Activated gamma-delta T cell (primary cell): ENCODE results near the gene NCAPD2.
"Not testable (repeated sequence)": the region's sequence is repeated elsewhere in the genome, so short reads cannot be mapped to it uniquely, and the experiment has no call there.

Source experiments
- DNase-seq: peaks from one replicate; lab custom pipeline; 2025; lab: John Stamatoyannopoulos, UW

Gene NCAPD2

GRCh38 chr12:6550294-6551062 lies 56.6 kb downstream of the NCAPD2 start:
- DNase-seq, result no peak

- no peak for DNase-seq
These were observed 57.2 kb downstream of the NCAPD2 start for GRCh38 chr12:6551063-6551461.

- DNase-seq, result no peak
These were observed 57.7 kb downstream of the NCAPD2 start for GRCh38 chr12:6551496-6552139.

- DNase-seq, result no peak
These were observed 58.2 kb downstream of the NCAPD2 start for GRCh38 chr12:6552140-6552551.

DNA sequence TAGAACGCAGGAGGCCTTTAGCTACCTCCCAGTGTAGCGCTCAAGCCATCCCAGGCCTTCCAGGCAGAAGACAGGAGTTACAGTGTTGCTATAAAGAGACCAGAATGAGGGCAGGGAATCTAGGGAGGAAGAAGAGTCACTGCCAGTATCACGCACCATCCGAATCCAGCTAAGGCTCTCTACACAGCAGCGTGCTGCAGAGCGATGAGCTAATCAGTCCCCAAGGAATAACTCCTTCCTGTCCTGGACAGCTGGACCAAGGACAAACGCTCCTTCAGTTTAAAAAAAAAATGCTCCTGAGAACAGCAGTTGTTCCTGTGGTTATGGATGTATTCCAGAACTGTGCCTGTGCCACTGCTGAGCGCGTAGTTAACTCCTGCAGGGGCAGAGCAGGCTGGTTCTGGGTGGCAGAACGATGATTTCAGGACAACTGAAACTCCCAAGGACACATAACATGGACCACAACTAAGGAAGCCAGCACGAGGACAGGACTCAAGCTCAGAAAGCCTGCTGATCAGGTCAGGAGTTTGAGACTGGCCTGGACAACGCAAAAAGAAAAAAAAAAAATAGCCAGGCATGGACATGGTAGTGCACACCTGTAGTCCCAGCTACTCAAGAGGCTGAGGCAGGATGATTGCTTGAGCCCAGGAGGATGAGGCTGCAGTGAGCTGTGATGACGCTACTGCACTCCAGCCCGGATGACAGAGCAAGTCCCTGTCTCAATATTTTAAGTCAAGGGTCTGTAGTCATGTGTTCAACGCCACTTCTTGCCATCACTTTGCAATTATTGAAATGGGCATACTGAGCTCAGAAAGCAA lies 59.4 kb downstream of the NCAPD2 start:
- no peak for DNase-seq

GRCh38 chr12:6554168-6555017 lies 60.5 kb downstream of the NCAPD2 start:
- DNase-seq, result no peak

DNA sequence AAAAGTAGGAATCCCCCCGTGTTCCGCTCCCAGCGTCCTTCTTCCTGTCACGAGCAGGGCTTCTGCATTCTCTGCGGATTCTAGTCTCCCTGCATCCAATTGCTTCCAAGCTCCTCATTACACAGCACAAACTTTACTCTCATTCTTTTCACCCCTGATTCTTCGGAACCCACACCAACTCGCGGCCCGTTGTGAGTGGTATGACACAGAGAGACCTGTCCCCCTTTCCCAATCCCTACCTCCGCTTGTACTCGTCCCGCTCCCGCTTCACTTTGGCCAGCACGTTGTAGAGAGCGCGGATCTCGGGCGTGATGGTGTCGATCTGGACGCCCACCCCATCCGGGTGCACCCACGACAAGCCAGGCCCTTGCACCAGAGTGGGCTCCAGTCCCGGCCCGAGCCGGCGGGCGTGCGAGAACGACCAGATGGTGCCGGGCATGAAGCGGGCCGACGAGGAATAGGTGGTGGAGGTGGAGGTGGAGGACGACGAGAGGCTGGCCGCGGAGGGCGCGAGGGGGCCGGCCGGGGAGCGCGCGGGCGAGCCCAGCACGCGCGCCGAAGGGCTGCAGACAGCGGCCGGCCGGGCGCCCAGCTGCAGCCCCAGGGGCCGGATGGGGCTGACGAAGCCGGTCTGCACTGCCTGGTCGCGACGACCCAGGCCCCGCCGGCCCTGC lies 61.3 kb downstream of the NCAPD2 start:
- DNase-seq, result no peak

DNA sequence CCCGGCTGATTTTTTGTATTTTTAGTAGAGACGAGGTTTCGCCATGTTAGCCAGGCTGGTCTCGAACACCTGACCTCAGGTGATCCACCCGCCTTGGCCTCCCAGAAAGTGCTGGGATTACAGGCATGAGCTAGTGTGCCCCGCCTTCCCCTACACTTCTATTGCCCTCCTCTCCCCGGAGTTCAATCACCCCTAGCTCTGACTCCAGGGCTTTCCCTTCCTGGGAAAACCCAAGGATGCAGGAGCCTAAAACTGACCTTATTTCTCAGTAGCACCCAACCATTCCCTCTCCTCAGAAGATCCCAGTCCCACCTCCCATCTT lies 62.6 kb downstream of the NCAPD2 start:
- DNase-seq, result not testable (repeated sequence)

DNA sequence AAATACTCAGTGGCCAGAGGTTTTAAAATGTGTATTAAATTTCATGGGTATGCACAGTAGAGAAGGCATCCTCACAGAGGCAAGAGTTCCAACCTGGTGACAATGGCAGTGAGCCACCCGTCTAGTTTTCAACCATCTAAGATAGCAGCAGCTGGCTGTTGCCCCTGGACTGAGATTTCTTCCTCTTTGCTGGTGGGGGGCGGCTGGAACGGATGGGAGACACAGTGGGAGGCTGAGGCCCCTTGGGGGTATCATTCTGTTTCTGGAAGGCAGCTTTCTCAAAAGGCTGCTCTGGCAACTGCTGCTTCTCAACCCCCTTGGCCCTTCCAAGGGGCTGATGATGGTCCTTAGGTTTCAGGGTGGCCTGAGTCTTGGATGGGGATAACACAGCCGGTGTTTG lies 63.0 kb downstream of the NCAPD2 start:
- no peak for DNase-seq

DNA sequence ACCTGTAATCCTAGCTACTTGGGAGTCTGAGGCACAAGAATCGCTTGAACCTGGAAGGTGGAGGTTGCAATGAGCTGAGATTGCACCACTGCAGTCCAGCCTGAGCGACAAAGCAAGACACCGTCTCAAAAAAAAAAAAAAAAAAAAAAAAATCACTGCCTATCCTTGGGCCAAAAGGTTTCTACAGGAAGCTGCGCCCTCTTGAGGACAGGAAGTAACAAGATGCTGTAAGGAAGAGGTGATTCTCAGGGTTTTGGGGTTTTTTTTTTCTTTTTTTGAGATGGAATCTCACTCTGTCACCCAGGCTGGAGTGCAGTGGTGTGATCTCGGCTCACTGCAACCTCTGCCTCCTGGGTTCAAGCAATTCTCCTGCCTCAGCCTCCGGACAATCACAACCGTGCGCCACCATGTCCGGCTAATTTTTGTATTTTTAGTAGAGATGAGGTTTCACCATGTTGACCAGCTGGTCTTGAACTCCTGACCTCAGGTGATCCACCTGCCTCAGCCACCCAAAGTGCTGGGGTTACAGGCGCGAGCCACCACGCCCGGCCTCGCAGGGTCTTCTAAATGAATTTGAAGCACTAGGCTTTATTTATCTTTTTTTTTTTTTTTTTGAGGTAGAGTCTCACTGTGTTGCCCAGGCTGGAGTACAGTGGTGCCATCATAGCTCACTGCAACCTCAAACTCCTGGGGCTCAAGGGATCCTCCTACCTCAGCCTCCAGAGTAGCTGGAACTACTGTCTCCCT lies 64.3 kb downstream of the NCAPD2 start:
- not testable (repeated sequence) for DNase-seq

- no peak for DNase-seq
These were observed 65.6 kb downstream of the NCAPD2 start for GRCh38 chr12:6559500-6559899.

GRCh38 chr12:6560501-6561205 lies 66.8 kb downstream of the NCAPD2 start:
- DNase-seq, result no peak

- DNase-seq, result no peak
These were observed 69.0 kb downstream of the NCAPD2 start for GRCh38 chr12:6562881-6563280.

DNA sequence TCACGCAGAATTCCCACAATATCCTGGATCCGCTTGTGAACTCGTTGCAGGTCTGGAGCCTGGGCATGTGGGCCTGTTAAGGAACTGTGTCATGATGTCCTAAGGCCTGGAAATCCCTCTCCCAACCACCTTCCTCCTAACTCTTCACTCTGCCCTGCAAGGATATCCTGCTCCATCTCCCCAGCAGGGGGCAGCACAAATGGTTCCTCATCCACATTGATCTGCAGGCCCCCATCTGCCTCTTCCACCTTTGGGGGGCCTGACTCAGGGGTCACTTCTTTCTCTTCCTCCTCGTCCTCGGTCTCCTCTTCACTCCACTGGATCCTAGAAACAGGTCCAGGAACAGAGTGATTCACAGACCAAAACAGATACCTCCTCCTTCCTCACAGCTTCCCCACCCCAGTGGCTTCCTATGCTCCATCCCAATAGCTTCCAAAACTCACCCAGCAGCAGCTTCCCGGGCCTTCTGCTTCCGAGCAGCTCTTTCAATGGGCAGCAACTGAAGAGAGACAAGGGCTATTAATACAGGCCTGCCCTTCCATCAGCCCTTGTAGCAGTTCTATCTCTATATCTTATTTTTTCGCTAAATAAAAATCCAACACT lies 69.6 kb downstream of the NCAPD2 start:
- DNase-seq, result no peak

DNA sequence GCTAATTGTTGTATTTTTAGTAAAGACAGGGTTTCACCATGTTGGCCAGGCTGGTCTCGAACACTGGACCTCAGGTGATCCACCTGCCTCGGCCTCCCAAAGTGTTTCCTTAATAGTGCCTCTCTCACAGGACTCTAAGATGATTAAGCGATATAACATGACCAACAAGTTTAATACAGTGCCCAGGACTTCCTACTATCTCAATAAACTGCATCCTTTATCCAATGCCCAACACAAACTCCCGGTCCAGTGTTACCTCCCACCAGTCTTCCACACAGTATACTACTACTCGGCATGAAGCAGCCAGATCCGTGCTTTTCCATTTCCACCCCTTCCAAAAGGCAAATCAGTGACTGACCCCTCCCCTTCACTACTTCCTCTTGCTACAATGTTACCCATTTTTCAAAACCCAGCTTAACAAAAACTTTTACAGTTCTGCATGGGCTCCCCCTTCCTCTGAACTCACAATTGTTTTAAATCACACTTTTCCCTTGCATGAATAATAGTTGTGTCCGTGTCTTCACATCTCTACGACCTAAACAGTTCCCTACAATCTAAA lies 73.3 kb downstream of the NCAPD2 start:
- DNase-seq, result no peak

DNA sequence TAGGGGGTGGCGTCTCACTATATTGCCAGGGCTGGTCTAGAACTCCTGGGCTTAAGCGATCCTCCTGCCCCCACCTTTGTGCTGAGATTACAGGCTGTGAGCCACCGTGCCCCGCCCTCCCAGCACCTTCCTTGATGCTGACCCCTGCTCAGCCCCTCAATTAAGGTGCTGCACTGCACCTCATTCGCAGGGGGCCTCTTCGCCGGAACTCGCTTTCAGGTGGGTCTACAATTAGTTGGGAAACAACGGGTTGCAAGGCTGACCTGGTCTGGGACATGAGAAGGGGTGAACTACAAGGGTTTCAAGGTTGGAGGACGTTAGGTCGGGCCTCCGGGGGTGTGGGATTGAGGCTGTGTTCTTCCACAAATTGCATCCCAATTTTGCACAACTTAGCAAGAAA lies 75.4 kb downstream of the NCAPD2 start:
- DNase-seq, result no peak

GRCh38 chr12:6569786-6570185 lies 75.9 kb downstream of the NCAPD2 start:
- DNase-seq, result no peak

GRCh38 chr12:6570264-6570887 lies 76.5 kb downstream of the NCAPD2 start:
- no peak for DNase-seq

- DNase-seq, result no peak
These were observed 79.1 kb downstream of the NCAPD2 start for GRCh38 chr12:6573001-6573400.
